HL-60 (cell line): Measurements from ENCODE around the gene MAD1L1.

Experiments used
- DNase-seq, 2 experiments: peaks; one replicate each; pipeline ENCODE4 v3.0.0-alpha.2; 2010 to 2020; ENCODE audit warnings: low read depth in 1 of 2, low spot score in 1 of 2
- H3K27ac ChIP-seq: fragments of 250-450 bp; sonication (Bioruptor Pico); replicated peaks from 2 replicates; pipeline ENCODE4 v1.5.1; 2020; ENCODE audit warnings: mild to moderate bottlenecking, moderate library complexity
- H3K27me3 ChIP-seq: fragments of 250-450 bp; sonication (Bioruptor Pico); 2 replicates; pipeline ENCODE4 v1.5.1; 2021; ENCODE audit warnings: mild to moderate bottlenecking, moderate library complexity; ENCODE audit not compliant: insufficient read depth, poor library complexity, severe bottlenecking
- H3K4me3 ChIP-seq: replicated peaks from 2 replicates; pipeline ENCODE4 v1.5.1; 2011; ENCODE audit warnings: mild to moderate bottlenecking, control low read depth, low read length; ENCODE audit not compliant: insufficient read depth
- CTCF ChIP-seq: IDR thresholded peaks from one replicate; pipeline ENCODE4 v1.5.1; 2011; ENCODE audit warnings: low read length, control low read depth, inconsistent platforms; ENCODE audit not compliant: insufficient read depth
- GABPA ChIP-seq: IDR thresholded peaks from 2 replicates; pipeline ENCODE4 v1.6.1; 2012; ENCODE audit warnings: low read depth
- POLR2AphosphoS5 ChIP-seq: IDR thresholded peaks from 2 replicates; pipeline ENCODE4 v1.6.1; 2012; ENCODE audit warnings: low read depth
- REST ChIP-seq: IDR thresholded peaks from 2 replicates; pipeline ENCODE4 v1.6.1; 2012; ENCODE audit warnings: low read depth; ENCODE audit not compliant: insufficient replicate concordance
- SPI1 ChIP-seq: IDR thresholded peaks from 2 replicates; pipeline ENCODE4 v1.6.1; 2012; ENCODE audit warnings: low read depth, mild to moderate bottlenecking, borderline replicate concordance

Gene MAD1L1

GRCh38 chr7:2055956-2056355 is 176.8 kb downstream of the MAD1L1 start:
- DNase-seq = no peak
- TF ChIP-seq POLR2AphosphoS5 = no peak
- TF ChIP-seq REST = no peak
- TF ChIP-seq CTCF = no peak
- no peak for TF ChIP-seq SPI1
- no peak for TF ChIP-seq GABPA
- Histone ChIP-seq H3K27me3 (no peaks in the 10 kb centered on the region), H3K4me3 (no peak overlapping the region), H3K27ac (no peak overlapping the region)

GRCh38 chr7:2054927-2055326 is 177.8 kb downstream of the MAD1L1 start:
- no peak for TF ChIP-seq GABPA
- TF ChIP-seq POLR2AphosphoS5 = no peak
- no peak for TF ChIP-seq REST
- no peak for TF ChIP-seq CTCF
- TF ChIP-seq SPI1 = no peak
- DNase-seq = no peak
- Histone ChIP-seq H3K27ac (no peak overlapping the region), H3K4me3 (no peak overlapping the region), H3K27me3 (no peaks in the 10 kb centered on the region)

DNA sequence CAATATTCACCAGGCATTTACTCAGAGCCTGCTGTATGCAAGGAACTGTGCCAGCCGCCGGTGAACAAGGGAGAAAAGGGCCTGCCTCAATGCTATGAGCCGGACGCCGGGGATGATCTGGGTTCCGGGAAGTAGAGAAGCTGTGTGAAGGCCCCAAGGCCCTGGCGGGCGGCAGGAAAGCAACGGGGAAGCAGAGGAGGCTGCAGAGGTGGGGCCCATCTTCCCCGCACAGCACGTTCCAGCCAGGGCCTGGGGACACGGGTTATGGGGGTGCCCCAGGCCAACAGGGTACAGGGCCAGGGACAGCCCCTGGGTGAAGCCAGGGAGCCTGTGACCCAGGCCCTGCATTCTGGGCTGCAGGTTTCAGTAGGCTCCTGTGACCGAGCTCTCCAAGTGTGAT is 179.3 kb downstream of the MAD1L1 start:
- Histone ChIP-seq H3K27ac (no peak overlapping the region), H3K27me3 (no peaks in the 10 kb centered on the region), H3K4me3 (no peak overlapping the region)
- DNase-seq = no peak
- TF ChIP-seq POLR2AphosphoS5 = no peak
- TF ChIP-seq REST = no peak
- TF ChIP-seq CTCF = no peak
- no peak for TF ChIP-seq GABPA
- TF ChIP-seq SPI1 = no peak
